Measurements from ENCODE around the gene DEFB131B.
"Not testable (repeated sequence)": the region's sequence is repeated elsewhere in the genome, so short reads cannot be mapped to it uniquely, and the experiment has no call there.

The DEFB131B gene

GRCh38 chr11:71911321-71911985 is 33.2 kb downstream of the DEFB131B start:
- in situ Hi-C loops (cut with MboI; ENCODE audit: low sequenced_read_pairs), result not testable (repeated sequence)

DNA sequence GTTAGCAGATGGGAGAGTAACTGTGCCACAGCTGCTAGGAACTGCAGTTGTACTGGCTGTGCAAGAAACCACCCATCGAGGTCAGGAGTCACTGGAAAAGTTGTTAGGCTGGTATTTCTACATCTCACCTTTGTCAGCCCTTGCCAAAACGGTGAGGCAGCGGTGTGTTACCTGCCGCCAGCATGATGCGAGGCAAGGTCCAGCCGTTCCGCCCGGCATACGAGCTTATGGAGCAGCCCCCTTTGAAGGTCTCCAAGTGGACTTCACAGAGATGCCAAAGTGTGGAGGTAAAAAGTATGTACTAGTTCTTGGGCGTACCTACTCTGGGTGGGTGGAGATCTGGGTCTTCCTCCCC is 33.7 kb downstream of the DEFB131B start:
- in situ Hi-C loops (cut with MboI; ENCODE audit: low sequenced_read_pairs), result not testable (repeated sequence)

GRCh38 chr11:71913756-71914526 is 35.7 kb downstream of the DEFB131B start:
- in situ Hi-C loops (cut with MboI; ENCODE audit: low sequenced_read_pairs), result no loop called here

- in situ Hi-C loops (cut with MboI; ENCODE audit: low sequenced_read_pairs), result no loop called here
These were observed 36.5 kb downstream of the DEFB131B start for GRCh38 chr11:71914617-71915189.

- in situ Hi-C loops (cut with MboI; ENCODE audit: low sequenced_read_pairs), result no loop called here
These were observed 39.4 kb downstream of the DEFB131B start for GRCh38 chr11:71917646-71918140.

DNA sequence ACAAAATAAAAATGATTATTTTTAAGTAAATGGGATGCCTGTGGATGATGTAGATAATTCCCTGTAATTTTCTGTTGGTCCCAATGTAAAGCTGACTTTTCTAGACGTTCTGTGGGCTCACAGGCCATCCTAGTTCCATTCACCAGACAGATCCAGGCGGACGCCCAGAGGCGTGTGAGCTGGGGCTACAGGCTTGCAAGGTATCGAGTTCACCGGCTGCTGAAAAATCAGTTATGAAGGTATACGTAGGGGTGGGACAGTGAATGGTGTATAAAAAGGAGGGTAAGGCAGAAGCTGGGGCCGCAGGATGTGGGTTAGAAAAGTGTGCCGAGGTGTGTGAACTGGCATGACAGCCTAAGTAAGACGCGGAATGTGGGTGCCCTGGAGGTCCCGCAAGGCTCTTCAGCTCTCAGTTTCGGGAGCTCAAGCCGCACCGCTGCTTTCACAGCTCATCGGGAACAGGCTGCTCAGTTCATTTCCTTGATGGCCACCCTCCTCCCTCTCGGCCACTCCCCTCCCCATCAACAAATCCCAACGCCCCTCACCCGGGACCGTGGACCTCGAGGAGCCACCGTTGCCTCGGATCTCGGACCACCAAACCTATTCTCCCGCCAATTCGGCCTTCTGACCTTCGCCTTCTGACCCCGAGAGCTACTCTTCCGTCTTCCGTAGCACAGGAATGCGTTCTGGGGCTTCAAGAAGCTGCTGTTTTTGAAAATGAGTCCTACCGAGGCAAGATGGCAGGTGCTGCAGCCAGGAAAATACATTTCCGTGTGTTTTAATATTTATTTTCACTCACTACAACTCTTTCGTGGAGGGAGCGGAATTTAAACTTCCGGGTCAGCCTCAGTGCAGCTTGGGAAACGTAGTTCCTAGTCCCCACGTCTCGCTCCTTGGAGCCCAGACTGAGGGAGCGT is 49.8 kb downstream of the DEFB131B start, which contains the start of gene XNDC1N:
TSS of gene XNDC1N (minus strand) at position 775 of the 917 bp plus-strand sequence. CDS start 5,241 bp downstream, outside the sequence.
- in situ Hi-C loops (cut with MboI; ENCODE audit: low sequenced_read_pairs), result no loop called here

- in situ Hi-C loops (cut with MboI; ENCODE audit: low sequenced_read_pairs), result no loop called here
These were observed 50.6 kb downstream of the DEFB131B start, which contains the start of gene RNF121 for GRCh38 chr11:71928737-71929443. RNF121 (plus strand) TSS chr11:71929046; CDS start chr11:71929062, 16 bp downstream.

GRCh38 chr11:71929491-71929890 is 51.2 kb downstream of the DEFB131B start:
- in situ Hi-C loops (cut with MboI; ENCODE audit: low sequenced_read_pairs), result no loop called here

- in situ Hi-C loops (cut with MboI; ENCODE audit: low sequenced_read_pairs), result no loop called here
These were observed 52.4 kb downstream of the DEFB131B start for GRCh38 chr11:71930556-71931244.

DNA sequence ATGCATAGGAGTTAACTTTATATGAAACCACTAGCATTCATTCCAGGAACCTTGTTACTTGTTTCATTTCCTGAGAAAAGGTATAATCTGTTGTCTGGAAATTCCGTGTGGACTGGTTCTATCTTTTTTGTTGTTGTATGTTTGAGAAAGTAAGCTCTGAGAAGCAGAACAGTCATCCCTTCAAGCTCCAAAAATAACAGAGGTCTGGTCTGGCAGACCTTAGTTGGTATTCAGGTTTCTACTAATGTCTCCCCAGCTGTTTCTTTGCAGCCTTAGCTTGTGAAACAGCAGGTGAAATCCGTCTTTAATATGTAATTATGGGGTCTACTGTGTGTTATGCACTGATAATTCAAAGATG is 53.0 kb downstream of the DEFB131B start:
- in situ Hi-C loops (cut with MboI; ENCODE audit: low sequenced_read_pairs), result no loop called here

DNA sequence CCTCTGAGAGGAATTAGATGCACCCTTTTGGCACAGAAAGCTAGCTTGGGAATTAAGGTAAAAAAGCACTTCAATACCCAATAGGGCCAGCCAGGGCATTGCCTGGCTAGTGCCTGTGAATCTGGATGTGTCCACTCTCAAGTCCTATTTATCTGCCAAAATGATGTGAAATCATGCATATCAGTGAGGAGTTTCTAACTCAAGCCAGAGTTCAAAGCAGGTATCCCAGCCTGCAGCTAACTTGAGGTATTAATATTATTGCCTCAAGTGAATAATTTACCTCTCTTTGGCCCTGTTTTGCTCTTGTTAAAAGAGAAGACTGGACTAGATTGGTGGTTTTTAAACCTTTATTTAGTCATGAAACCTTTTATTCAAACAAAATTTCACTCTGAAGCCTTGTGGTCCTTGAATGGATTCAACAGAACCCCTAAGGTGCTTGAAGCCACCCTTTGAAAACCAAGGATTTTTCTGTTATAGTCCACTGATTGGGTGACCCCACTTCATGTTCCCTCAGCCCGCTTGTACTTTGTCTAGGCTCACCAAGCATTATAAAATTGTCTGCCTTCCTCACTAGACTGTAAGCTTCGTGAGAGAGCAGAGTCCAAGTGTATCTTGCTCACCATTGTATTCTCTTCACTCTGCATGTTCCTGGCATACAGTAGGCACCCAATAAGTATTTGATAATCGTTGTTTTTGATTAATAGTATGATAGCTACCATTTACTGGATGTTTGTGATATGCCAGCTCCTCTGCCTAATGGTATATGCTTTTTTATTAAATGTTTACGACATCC is 55.1 kb downstream of the DEFB131B start:
- in situ Hi-C loops (cut with MboI; ENCODE audit: low sequenced_read_pairs), result no loop called here

Data from hTERT RPE-1 (cell line).